ENCODE results near the gene DAB2IP. TPM values are rescaled to one million over a fixed set of nuclear protein-coding genes. Genes with fewer than 3 reads are reported as not detected.

Gene DAB2IP
- total and polyA plus RNA-seq, 2 experiments from 2014 or later: 8.9 to 42.8 TPM

GRCh38 chr9:121701736-121702261 is 50.4 kb downstream of the DAB2IP start (continued):
- no peak for TF ChIP-seq POLR2AphosphoS5 (IDR thresholded peaks at IDR 0.05; ENCODE audit: low read depth)
- TF ChIP-seq NANOG (IDR thresholded peaks at IDR 0.05; ENCODE audit: borderline replicate concordance): no peak
- TF ChIP-seq ZNF114 (CRISPR knock-in tag; IDR thresholded peaks at IDR 0.05): no peak
- TF ChIP-seq ZNF331 (CRISPR knock-in tag; IDR thresholded peaks at IDR 0.05; ENCODE audit: low read depth): no peak
- TF ChIP-seq JUNB (IDR thresholded peaks at IDR 0.05; ENCODE audit: unreplicated experiment): no peak
- no peak for TF ChIP-seq EZH2phosphoT487 (IDR thresholded peaks at IDR 0.05; ENCODE audit: unreplicated experiment)
- no peak for TF ChIP-seq ETS1 (IDR thresholded peaks at IDR 0.05)
- TF ChIP-seq CTCF (conservative IDR thresholded peaks at IDR 0.05; ENCODE audit: low read depth in 2 of 2): no peak
- no peak for TF ChIP-seq STAT1 (IDR thresholded peaks at IDR 0.05; ENCODE audit: unreplicated experiment)

- peaks cover 25% of the 10 kb centered on the region for H3K4me1 ChIP-seq (ENCODE audit: insufficient read depth)
- no peak overlapping the region for H2AFZ ChIP-seq
- peaks cover 4% of the 10 kb centered on the region; the same call in 1 of the 3 replicates for H3K36me3 Mint-ChIP-seq (ENCODE audit: low read depth)
- TF ChIP-seq ZNF331 (CRISPR knock-in tag; IDR thresholded peaks at IDR 0.05; ENCODE audit: low read depth) (no peak), CTCF (conservative IDR thresholded peaks at IDR 0.05; ENCODE audit: low read depth in 2 of 2) (peak; percentile 43 to 48)
- peak overlapping the region; percentile 82; the same call in 1 of the 2 replicates for H3K27ac Mint-ChIP-seq
- no peaks in the 10 kb centered on the region; the same call in 1 of the 2 replicates for H3F3A ChIP-seq (replicated peaks; ENCODE audit: low read depth)
- H4K20me1 ChIP-seq (replicated peaks; ENCODE audit: insufficient read depth): peaks cover 48% of the 10 kb centered on the region
- ATAC-seq: peak; percentile 12
- no peak overlapping the region for H3K27ac ChIP-seq (ENCODE audit: low read depth)
- no peaks in the 10 kb centered on the region for H3K9me2 ChIP-seq (ENCODE audit: insufficient read depth)
- peak; percentile 59 for DNase-seq (ENCODE audit: low spot score)
- H3K4me3 Mint-ChIP-seq: no peak overlapping the region
- H3K36me3 ChIP-seq (ENCODE audit: insufficient read depth): no peaks in the 10 kb centered on the region
- H3K4me1 Mint-ChIP-seq: peaks cover 61% of the 10 kb centered on the region
- peaks cover 3% of the 10 kb centered on the region for H3K27me3 Mint-ChIP-seq (ENCODE audit: insufficient read depth, low read depth, poor library complexity)
- H3K79me2 ChIP-seq (replicated peaks; ENCODE audit: insufficient read depth): peaks cover 69% of the 10 kb centered on the region
- no peaks in the 10 kb centered on the region for H3K9me3 Mint-ChIP-seq
- H3K4me3 ChIP-seq: no peak overlapping the region
- H3K27me3 ChIP-seq (ENCODE audit: insufficient read depth): no peaks in the 10 kb centered on the region
- no peak overlapping the region for H3K4me2 ChIP-seq
These were observed 51.7 kb downstream of the DAB2IP start for GRCh38 chr9:121703014-121703734.

Measured in GM23338 (cell line).